ENCODE measurements around the gene B3GNT8.
"Not testable (repeated sequence)": the region's sequence is repeated elsewhere in the genome, so short reads cannot be mapped to it uniquely, and the experiment has no call there.

The B3GNT8 gene

GRCh38 chr19:41413947-41414346 is 13.2 kb downstream of the B3GNT8 start:
- no peak for DNase-seq

- no peak for DNase-seq
These were observed 14.2 kb downstream of the B3GNT8 start for GRCh38 chr19:41412953-41413352.

- no peak for DNase-seq
These were observed 15.3 kb downstream of the B3GNT8 start for GRCh38 chr19:41411968-41412265.

GRCh38 chr19:41411100-41411967 is 15.8 kb downstream of the B3GNT8 start:
- DNase-seq: no peak

GRCh38 chr19:41410336-41411054 is 16.7 kb downstream of the B3GNT8 start:
- no peak for DNase-seq

- DNase-seq: no peak
These were observed 17.9 kb downstream of the B3GNT8 start for GRCh38 chr19:41409288-41409687.

GRCh38 chr19:41408846-41409245 is 18.3 kb downstream of the B3GNT8 start:
- not testable (repeated sequence) for DNase-seq

GRCh38 chr19:41408256-41408655 is 18.9 kb downstream of the B3GNT8 start:
- DNase-seq: no peak

GRCh38 chr19:41407271-41407670 is 19.9 kb downstream of the B3GNT8 start:
- no peak for DNase-seq

- DNase-seq: no peak
These were observed 21.4 kb downstream of the B3GNT8 start for GRCh38 chr19:41405776-41406175.

GRCh38 chr19:41403181-41403970 is 23.8 kb downstream of the B3GNT8 start:
- no peak for DNase-seq

- DNase-seq: no peak
These were observed 25.2 kb downstream of the B3GNT8 start for GRCh38 chr19:41402010-41402409.

- DNase-seq: no peak
These were observed 25.7 kb downstream of the B3GNT8 start for GRCh38 chr19:41401483-41401882.

GRCh38 chr19:41399525-41399924 is 27.6 kb downstream of the B3GNT8 start:
- DNase-seq: no peak

- DNase-seq: no peak
These were observed 28.1 kb downstream of the B3GNT8 start for GRCh38 chr19:41399091-41399490.

GRCh38 chr19:41398598-41398997 is 28.6 kb downstream of the B3GNT8 start:
- DNase-seq: no peak

- DNase-seq: no peak
These were observed 29.1 kb downstream of the B3GNT8 start for GRCh38 chr19:41398050-41398418.

GRCh38 chr19:41397086-41398049 is 29.8 kb downstream of the B3GNT8 start, which contains the start of the genes BCKDHA and EXOSC5:
TSS of gene BCKDHA (plus strand) at chr19:41397818. CDS start at chr19:41397828, 10 bp downstream.
TSS of gene EXOSC5 (minus strand) at chr19:41397359. CDS start at chr19:41397328, 31 bp downstream.
- peak; percentile 99 for DNase-seq

- DNase-seq: no peak
These were observed 31.8 kb downstream of the B3GNT8 start for GRCh38 chr19:41395355-41395754.

GRCh38 chr19:41392775-41393174 is 34.4 kb downstream of the B3GNT8 start:
- DNase-seq: no peak

GRCh38 chr19:41391618-41392017 is 35.6 kb downstream of the B3GNT8 start:
- DNase-seq: no peak

- no peak for DNase-seq
These were observed 40.7 kb downstream of the B3GNT8 start for GRCh38 chr19:41386442-41386841.

All from activated effector memory CD4-positive, alpha-beta T cell treated with Interleukin-2 at 50 U/mL for 16 hours (primary cell).